ENCODE data around the gene ADAT2. TPM values are rescaled to one million over a fixed set of nuclear protein-coding genes. Genes with fewer than 3 reads are reported as not detected.
"Not testable (repeated sequence)": the region's sequence is repeated elsewhere in the genome, so short reads cannot be mapped to it uniquely, and the experiment has no call there.

Gene ADAT2
- total and polyA plus RNA-seq, 2 of the 8 experiments (the other 6 are each of a cell fraction or from before 2014, with no cell fraction given) = 4.3 to 11.8 TPM

DNA sequence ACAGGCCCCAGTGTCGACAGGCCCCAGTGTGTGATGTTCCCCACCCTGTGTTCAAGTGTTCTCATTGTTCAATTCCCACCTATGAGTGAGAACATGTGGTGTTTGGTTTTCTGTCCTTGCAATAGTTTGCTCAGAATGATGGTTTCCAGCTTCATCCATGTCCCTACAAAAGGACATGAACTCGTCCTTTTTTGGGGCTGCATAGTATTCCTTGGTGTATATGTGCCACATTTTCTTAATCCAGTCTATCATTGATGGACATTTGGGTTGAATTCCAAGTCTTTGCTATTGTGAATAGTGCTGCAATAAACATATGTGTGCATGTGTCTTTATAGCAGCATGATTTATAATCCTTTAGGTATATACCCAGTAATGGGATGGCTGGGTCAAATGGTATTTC, 18.3 kb upstream of the ADAT2 start:
- H2BK5ac ChIP-seq (ENCODE audit: low read depth, low read length); H3K56ac ChIP-seq (replicated peaks; ENCODE audit: insufficient read length, low read depth, low read length); H4K91ac ChIP-seq (replicated peaks; ENCODE audit: insufficient read length, low read length); POLR2A ChIA-PET (ENCODE audit: partially characterized antibody); H3K4me3 ChIP-seq (ENCODE audit: extremely low read depth in 1 of 4, insufficient read depth in 2 of 4, low read depth in 3 of 4, low read length in 4 of 4); H3K4me2 ChIP-seq (ENCODE audit: insufficient read depth in 1 of 2, low read depth in 2 of 2, low read length in 2 of 2); H2AK5ac ChIP-seq (ENCODE audit: low read depth, low read length); H2BK12ac ChIP-seq (ENCODE audit: low read depth, low read length); H4K5ac ChIP-seq (ENCODE audit: insufficient read length, low read depth, low read length); H3K18ac ChIP-seq (ENCODE audit: extremely low read depth, low read length); H3K36me3 ChIP-seq (ENCODE audit: control insufficient read depth in 2 of 4, insufficient read depth in 4 of 4, low read length in 3 of 4); H4K8ac ChIP-seq (ENCODE audit: extremely low read depth, insufficient read depth, low read length); H2BK15ac ChIP-seq (ENCODE audit: low read length); H2AFZ ChIP-seq (ENCODE audit: low read length); H3K27ac ChIP-seq (ENCODE audit: low read depth, low read length); H3K23ac ChIP-seq (ENCODE audit: insufficient read length); H3K23me2 ChIP-seq (ENCODE audit: low read depth, low read length); H4K20me1 ChIP-seq (replicated peaks in 1 of 2; ENCODE audit: control insufficient read depth in 1 of 2, insufficient read depth in 2 of 2, low read length in 2 of 2); H3K79me2 ChIP-seq (ENCODE audit: control insufficient read depth in 1 of 2, insufficient read depth in 2 of 2, low read length in 2 of 2); H3K4ac ChIP-seq (replicated peaks; ENCODE audit: insufficient read length, low read depth, low read length); DNase-seq (ENCODE audit: low read depth in 1 of 2, low spot score in 2 of 2); H3K79me1 ChIP-seq (ENCODE audit: low read depth, low read length); H3K4me1 ChIP-seq (replicated peaks in 1 of 4; ENCODE audit: control insufficient read depth in 3 of 4, insufficient read depth in 4 of 4, low read length in 3 of 4); H2BK20ac ChIP-seq (ENCODE audit: low read length); H3K27me3 ChIP-seq (replicated peaks in 1 of 4; ENCODE audit: control insufficient read depth in 3 of 4, extremely low read depth in 1 of 4, insufficient read depth in 3 of 4, low read length in 3 of 4); H3K14ac ChIP-seq (ENCODE audit: insufficient read length); FAIRE-seq; H2BK120ac ChIP-seq (replicated peaks; ENCODE audit: low read depth, low read length); H3K9ac ChIP-seq (replicated peaks in 1 of 4; ENCODE audit: extremely low read depth in 1 of 4, low read depth in 3 of 4, low read length in 3 of 4); H3K9me3 ChIP-seq (ENCODE audit: insufficient read depth in 2 of 2, low read depth in 1 of 2, low read length in 1 of 2): not testable (repeated sequence)
- WGBS, 2 experiments (ENCODE audit: extremely low coverage in 1 of 2, insufficient coverage in 1 of 2, insufficient read length in 1 of 2, insufficient replicate concordance in 2 of 2, low coverage in 1 of 2, low lambda C conversion rate in 2 of 2, missing lambda C conversion rate in 1 of 2) = 94% methylated on average over 2 of the region's 2 CpGs; no CpG with 5 or more reads in 1 of the 2 experiments
- CTCF ChIA-PET (ENCODE audit: partially characterized antibody) = interaction anchor here (0.7 kb wide), 1 partner anchor 995 kb away, joined by 3 read pairs; no protein-coding TSS in a partner anchor
